Midbrain (tissue), 1 donor: ENCODE results near the gene NAP1L1.
"Not testable (repeated sequence)": the region's sequence is repeated elsewhere in the genome, so short reads cannot be mapped to it uniquely, and the experiment has no call there.

ENCODE experiments used
- DNase-seq: peaks from one replicate; lab custom pipeline; 2025; lab: John Stamatoyannopoulos, UW

The NAP1L1 gene

GRCh38 chr12:75990189-75990912 is 94.1 kb downstream of the NAP1L1 start:
- DNase-seq, result no peak

- not testable (repeated sequence) for DNase-seq
Measured at GRCh38 chr12:75987709-75988108, 96.8 kb downstream of the NAP1L1 start.
